Spleen (tissue), 7 donors: Measurements from ENCODE around the gene LAMA4.

Experiments
- CTCF ChIP-seq, 11 experiments: fragments of 200-600 bp in 7 of 11; fragments of 450-650 bp in 4 of 11; sonication (generic) in 4 of 11; IDR thresholded peaks in 8 of 11; conservative IDR thresholded peaks in 3 of 11; 1 replicate in 7 of 11; 2 replicates in 4 of 11; pipeline versions ENCODE4 v1.4.0 to v1.8.0; 2016 to 2021; ENCODE audit warnings: antibody characterized with exemption in 11 of 11, inconsistent platforms in 4 of 11, mild to moderate bottlenecking in 1 of 11
- POLR2A ChIP-seq, 3 donors: fragments of 450-650 bp; IDR thresholded peaks; one replicate each; pipeline ENCODE4 v1.5.1; 2017; ENCODE audit warnings: antibody characterized with exemption in 3 of 3, mild to moderate bottlenecking in 1 of 3
- donor health status: DM: no; HTN: no; CAD: no; lungs with moderate emphysema.
- donor health status: DM: no; HTN: no; CAD: no.
- donor health status: DM: no; HTN: no; CAD: no.

- TF ChIP-seq CTCF (IDR thresholded peaks at IDR 0.05 in 8 of 11, conservative IDR thresholded peaks at IDR 0.05 in 3 of 11) (no peak), POLR2A (IDR thresholded peaks at IDR 0.05) (no peak)
Measured at GRCh38 chr6:112275365-112275764, 21.0 kb upstream of the LAMA4 start.
